Testis (tissue), 2 donors: ENCODE results near the gene DOHH.

ENCODE experiments used
- CTCF ChIP-seq, 3 experiments: fragments of 450-650 bp in 2 of 3; fragments of 200-600 bp in 1 of 3; sonication (generic) in 1 of 3; IDR thresholded peaks; one replicate each; pipeline ENCODE4 v1.5.1; 2016 to 2019; ENCODE audit warnings: antibody characterized with exemption in 3 of 3, mild to moderate bottlenecking in 2 of 3, moderate library complexity in 1 of 3
- POLR2A ChIP-seq: fragments of 450-650 bp; IDR thresholded peaks from one replicate; pipeline ENCODE4 v1.6.1; 2017; ENCODE audit warnings: antibody characterized with exemption, mild to moderate bottlenecking, moderate library complexity

- TF ChIP-seq CTCF (IDR thresholded peaks at IDR 0.05) (no peak), POLR2A (no peak)
Measured at GRCh38 chr19:3474614-3475013, 25.9 kb downstream of the DOHH start.
